ENCODE measurements around the gene ZNF141.

ZNF141 gene

GRCh38 chr4:338759-339097 is 1.1 kb downstream of the ZNF141 start:
- no peak for DNase-seq (ENCODE audit: low spot score)
- TF ChIP-seq, protein P1, sequence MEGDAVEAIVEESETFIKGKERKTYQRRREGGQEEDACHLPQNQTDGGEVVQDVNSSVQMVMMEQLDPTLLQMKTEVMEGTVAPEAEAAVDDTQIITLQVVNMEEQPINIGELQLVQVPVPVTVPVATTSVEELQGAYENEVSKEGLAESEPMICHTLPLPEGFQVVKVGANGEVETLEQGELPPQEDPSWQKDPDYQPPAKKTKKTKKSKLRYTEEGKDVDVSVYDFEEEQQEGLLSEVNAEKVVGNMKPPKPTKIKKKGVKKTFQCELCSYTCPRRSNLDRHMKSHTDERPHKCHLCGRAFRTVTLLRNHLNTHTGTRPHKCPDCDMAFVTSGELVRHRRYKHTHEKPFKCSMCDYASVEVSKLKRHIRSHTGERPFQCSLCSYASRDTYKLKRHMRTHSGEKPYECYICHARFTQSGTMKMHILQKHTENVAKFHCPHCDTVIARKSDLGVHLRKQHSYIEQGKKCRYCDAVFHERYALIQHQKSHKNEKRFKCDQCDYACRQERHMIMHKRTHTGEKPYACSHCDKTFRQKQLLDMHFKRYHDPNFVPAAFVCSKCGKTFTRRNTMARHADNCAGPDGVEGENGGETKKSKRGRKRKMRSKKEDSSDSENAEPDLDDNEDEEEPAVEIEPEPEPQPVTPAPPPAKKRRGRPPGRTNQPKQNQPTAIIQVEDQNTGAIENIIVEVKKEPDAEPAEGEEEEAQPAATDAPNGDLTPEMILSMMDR (IDR thresholded peaks at IDR 0.05; ENCODE audit: extremely low read depth, missing control alignments) = no peak

GRCh38 chr4:340011-340410 is 2.4 kb downstream of the ZNF141 start:
- DNase-seq (ENCODE audit: low spot score) = no peak
- TF ChIP-seq, protein P1 (IDR thresholded peaks at IDR 0.05; ENCODE audit: extremely low read depth, missing control alignments) = no peak

- TF ChIP-seq, protein P1 (IDR thresholded peaks at IDR 0.05; ENCODE audit: extremely low read depth, missing control alignments) = no peak
- DNase-seq (ENCODE audit: low spot score) = no peak
These were observed 35.6 kb downstream of the ZNF141 start for GRCh38 chr4:373062-373839.

DNA sequence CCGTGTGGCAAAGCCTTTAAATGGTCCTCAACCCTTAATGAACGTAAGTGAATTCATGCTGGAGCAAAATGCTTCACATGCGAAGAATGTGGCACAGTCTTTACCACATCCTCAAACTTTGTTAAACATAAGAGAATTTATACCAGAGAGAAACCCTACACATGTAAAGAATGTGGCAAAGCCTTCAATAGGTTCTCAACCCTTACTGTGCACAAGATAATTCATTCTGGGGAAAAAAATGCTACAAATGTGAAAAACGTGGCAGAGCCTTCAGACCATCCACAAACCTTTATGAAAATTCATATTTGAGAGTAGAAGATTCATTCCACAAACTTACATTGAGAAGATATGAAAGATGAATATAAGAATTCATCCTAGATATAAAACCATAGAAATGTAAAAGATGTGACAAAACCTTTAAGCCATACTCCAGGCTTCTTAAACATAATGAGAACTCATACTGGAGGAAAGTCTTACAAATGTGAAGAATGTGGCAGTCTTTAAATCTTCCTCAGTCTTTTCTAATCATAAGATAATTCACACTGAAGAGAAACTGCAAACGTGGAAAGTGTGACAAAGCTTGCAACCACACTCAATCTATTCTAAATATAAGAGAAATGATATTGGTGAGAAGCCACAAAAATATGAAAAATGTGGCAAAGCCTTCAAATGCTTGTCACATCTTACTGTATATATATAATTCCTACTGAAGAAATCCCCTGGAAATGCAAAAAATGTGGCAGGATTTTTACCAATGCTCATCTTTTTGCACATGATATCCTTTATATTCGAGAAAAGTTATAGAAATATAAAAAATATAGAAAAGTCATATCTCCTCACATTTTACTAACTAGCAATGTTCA is 36.9 kb downstream of the ZNF141 start:
- no peak for DNase-seq (ENCODE audit: low spot score)
- TF ChIP-seq, protein P1 (IDR thresholded peaks at IDR 0.05; ENCODE audit: extremely low read depth, missing control alignments) = no peak

DNA sequence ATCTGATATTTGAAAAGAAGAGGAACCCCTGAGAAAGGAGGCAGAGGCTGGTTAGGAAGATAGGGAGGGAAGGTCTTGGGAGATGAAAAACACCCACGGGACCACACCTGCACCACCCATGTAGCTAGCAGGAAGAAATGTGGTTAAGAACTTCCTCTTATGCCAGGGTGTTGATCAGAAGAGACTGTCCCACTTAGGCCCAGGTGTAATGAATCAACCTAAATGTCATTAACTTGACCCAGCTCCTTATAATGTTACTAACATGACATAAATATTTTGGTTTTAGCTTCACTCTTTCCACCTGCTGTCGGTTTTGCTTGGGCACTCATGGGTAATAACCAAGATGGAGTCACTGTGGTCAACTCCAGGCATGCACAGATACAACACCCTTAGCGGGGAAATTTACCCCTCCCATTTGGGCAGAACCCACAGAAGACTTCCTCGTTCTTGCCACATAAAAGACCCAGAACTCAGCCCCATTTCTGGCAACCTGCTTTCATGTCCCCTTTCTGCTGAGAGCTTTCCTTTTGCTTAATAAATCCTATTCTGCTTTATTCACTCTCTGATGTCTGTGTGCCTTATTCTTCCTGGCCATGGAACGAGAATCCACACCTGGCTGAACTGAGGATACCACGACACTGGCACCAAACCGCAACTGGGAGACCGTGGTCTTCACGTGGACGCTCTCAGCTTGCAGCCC is 46.8 kb downstream of the ZNF141 start:
- TF ChIP-seq, protein P1 (IDR thresholded peaks at IDR 0.05; ENCODE audit: extremely low read depth, missing control alignments) = no peak
- no peak for DNase-seq (ENCODE audit: low spot score)

GRCh38 chr4:385934-386707 is 48.5 kb downstream of the ZNF141 start:
- TF ChIP-seq, protein P1 (IDR thresholded peaks at IDR 0.05; ENCODE audit: extremely low read depth, missing control alignments) = no peak
- no peak for DNase-seq (ENCODE audit: low spot score)
